ENCODE data around the gene PSMG4.

DNA sequence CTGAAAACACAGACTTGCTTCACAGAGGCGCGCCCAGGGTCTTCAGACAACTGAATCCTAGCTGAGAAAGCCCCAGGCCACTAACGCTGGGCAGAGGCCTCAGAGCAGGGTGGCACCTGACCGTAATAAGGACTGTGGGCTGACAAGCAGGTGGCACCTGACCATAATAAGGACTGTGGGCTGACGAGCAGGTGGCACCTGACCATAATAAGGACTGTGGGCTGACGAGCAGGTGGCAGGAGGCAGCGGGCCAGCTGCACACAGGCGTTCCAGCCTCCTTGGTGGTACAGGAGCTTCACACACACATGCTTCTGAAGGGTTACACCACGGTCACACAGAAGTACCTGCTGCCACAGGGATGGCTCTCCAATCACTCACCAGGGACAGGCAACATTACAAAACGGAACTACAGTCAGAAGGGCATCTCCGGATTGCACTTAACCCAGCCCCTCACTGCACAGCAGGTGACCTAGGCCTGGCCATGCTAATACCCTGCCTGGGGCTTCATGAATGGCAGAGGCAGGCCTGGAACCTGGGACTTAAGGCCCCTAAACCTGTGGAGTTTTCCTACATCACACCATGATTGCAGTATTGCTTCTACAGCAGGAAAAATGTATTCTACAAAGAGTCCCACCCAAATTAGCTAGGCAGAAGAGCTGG lies 50.8 kb downstream of the PSMG4 start:
- TF ChIP-seq, protein P1, sequence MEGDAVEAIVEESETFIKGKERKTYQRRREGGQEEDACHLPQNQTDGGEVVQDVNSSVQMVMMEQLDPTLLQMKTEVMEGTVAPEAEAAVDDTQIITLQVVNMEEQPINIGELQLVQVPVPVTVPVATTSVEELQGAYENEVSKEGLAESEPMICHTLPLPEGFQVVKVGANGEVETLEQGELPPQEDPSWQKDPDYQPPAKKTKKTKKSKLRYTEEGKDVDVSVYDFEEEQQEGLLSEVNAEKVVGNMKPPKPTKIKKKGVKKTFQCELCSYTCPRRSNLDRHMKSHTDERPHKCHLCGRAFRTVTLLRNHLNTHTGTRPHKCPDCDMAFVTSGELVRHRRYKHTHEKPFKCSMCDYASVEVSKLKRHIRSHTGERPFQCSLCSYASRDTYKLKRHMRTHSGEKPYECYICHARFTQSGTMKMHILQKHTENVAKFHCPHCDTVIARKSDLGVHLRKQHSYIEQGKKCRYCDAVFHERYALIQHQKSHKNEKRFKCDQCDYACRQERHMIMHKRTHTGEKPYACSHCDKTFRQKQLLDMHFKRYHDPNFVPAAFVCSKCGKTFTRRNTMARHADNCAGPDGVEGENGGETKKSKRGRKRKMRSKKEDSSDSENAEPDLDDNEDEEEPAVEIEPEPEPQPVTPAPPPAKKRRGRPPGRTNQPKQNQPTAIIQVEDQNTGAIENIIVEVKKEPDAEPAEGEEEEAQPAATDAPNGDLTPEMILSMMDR (IDR thresholded peaks at IDR 0.05; ENCODE audit: insufficient read depth, low read length): no peak
- TF ChIP-seq, protein P2, sequence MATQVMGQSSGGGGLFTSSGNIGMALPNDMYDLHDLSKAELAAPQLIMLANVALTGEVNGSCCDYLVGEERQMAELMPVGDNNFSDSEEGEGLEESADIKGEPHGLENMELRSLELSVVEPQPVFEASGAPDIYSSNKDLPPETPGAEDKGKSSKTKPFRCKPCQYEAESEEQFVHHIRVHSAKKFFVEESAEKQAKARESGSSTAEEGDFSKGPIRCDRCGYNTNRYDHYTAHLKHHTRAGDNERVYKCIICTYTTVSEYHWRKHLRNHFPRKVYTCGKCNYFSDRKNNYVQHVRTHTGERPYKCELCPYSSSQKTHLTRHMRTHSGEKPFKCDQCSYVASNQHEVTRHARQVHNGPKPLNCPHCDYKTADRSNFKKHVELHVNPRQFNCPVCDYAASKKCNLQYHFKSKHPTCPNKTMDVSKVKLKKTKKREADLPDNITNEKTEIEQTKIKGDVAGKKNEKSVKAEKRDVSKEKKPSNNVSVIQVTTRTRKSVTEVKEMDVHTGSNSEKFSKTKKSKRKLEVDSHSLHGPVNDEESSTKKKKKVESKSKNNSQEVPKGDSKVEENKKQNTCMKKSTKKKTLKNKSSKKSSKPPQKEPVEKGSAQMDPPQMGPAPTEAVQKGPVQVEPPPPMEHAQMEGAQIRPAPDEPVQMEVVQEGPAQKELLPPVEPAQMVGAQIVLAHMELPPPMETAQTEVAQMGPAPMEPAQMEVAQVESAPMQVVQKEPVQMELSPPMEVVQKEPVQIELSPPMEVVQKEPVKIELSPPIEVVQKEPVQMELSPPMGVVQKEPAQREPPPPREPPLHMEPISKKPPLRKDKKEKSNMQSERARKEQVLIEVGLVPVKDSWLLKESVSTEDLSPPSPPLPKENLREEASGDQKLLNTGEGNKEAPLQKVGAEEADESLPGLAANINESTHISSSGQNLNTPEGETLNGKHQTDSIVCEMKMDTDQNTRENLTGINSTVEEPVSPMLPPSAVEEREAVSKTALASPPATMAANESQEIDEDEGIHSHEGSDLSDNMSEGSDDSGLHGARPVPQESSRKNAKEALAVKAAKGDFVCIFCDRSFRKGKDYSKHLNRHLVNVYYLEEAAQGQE (IDR thresholded peaks at IDR 0.05; ENCODE audit: insufficient replicate concordance, low read depth): no peak

Measured in HL-60 (cell line).